ENCODE measurements around the gene TUBD1.
"Not testable (repeated sequence)": the region's sequence is repeated elsewhere in the genome, so short reads cannot be mapped to it uniquely, and the experiment has no call there.

TUBD1 gene

GRCh38 chr17:59892924-59893675 is at the start of gene TUBD1, which contains the start of gene RPS6KB1:
TSS of gene TUBD1 (minus strand) at chr17:59892943. CDS start at chr17:59891002, 1,941 bp downstream.
TSS of gene RPS6KB1 (plus strand) at chr17:59893121. CDS start at chr17:59893185, 64 bp downstream.
- FAIRE-seq: peak; percentile 85

- no peak for FAIRE-seq
These were observed 48.4 kb upstream of the TUBD1 start for GRCh38 chr17:59941131-59941530.

- FAIRE-seq: not testable (repeated sequence)
These were observed 48.0 kb upstream of the TUBD1 start for GRCh38 chr17:59940697-59941096.

GRCh38 chr17:59933317-59933716 is 40.6 kb upstream of the TUBD1 start:
- not testable (repeated sequence) for FAIRE-seq

GRCh38 chr17:59930768-59931167 is 38.0 kb upstream of the TUBD1 start:
- FAIRE-seq: not testable (repeated sequence)

GRCh38 chr17:59930121-59930520 is 37.4 kb upstream of the TUBD1 start:
- not testable (repeated sequence) for FAIRE-seq

GRCh38 chr17:59920637-59921036 is 27.9 kb upstream of the TUBD1 start:
- FAIRE-seq: not testable (repeated sequence)

GRCh38 chr17:59916446-59916845 is 23.7 kb upstream of the TUBD1 start:
- no peak for FAIRE-seq

- FAIRE-seq: peak; percentile 88
These were observed 21.6 kb upstream of the TUBD1 start for GRCh38 chr17:59914274-59914854.

GRCh38 chr17:59907467-59907866 is 14.7 kb upstream of the TUBD1 start:
- no peak for FAIRE-seq

- no peak for FAIRE-seq
These were observed 10.7 kb upstream of the TUBD1 start for GRCh38 chr17:59903455-59903854.

- FAIRE-seq: no peak
These were observed 8.9 kb upstream of the TUBD1 start for GRCh38 chr17:59901604-59902003.

GRCh38 chr17:59899099-59899498 is 6.4 kb upstream of the TUBD1 start:
- FAIRE-seq: no peak

- no peak for FAIRE-seq
These were observed 4.3 kb upstream of the TUBD1 start for GRCh38 chr17:59897090-59897489.

GRCh38 chr17:59893676-59894100 is 945 bp upstream of the TUBD1 start:
- FAIRE-seq: no peak

GRCh38 chr17:59892251-59892923 is 356 bp downstream of the TUBD1 start:
- FAIRE-seq: no peak

GRCh38 chr17:59890720-59891119 is 2.0 kb downstream of the TUBD1 start:
- FAIRE-seq: no peak

- FAIRE-seq: no peak
These were observed 4.5 kb downstream of the TUBD1 start for GRCh38 chr17:59888145-59888750.

- no peak for FAIRE-seq
These were observed 7.9 kb downstream of the TUBD1 start for GRCh38 chr17:59884861-59885260.

- FAIRE-seq: no peak
These were observed 14.1 kb downstream of the TUBD1 start for GRCh38 chr17:59878624-59879023.

- no peak for FAIRE-seq
These were observed 14.8 kb downstream of the TUBD1 start for GRCh38 chr17:59877965-59878364.

GRCh38 chr17:59876107-59876506 is 16.6 kb downstream of the TUBD1 start:
- FAIRE-seq: no peak

- FAIRE-seq: no peak
These were observed 18.4 kb downstream of the TUBD1 start for GRCh38 chr17:59874376-59874775.
